Upper lobe of left lung (tissue), 4 donors: ENCODE measurements around the gene GPR143.

Experiments used
- CTCF ChIP-seq, 6 experiments: fragments of 450-650 bp in 4 of 6; fragments of 200-600 bp in 2 of 6; sonication (generic) in 2 of 6; IDR thresholded peaks; one replicate each; pipeline ENCODE4 v1.5.1; 2016 to 2019; ENCODE audit warnings: antibody characterized with exemption in 6 of 6
- POLR2A ChIP-seq, 4 donors: fragments of 450-650 bp; IDR thresholded peaks; one replicate each; pipeline ENCODE4 v1.5.1; 2016 to 2017; ENCODE audit warnings: antibody characterized with exemption in 4 of 4, mild to moderate bottlenecking in 2 of 4
- POLR2AphosphoS5 ChIP-seq, 2 donors: sonication (generic); formaldehyde crosslinking; IDR thresholded peaks; one replicate each; pipeline ENCODE4 v1.5.1; 2017; ENCODE audit warnings: antibody characterized with exemption in 2 of 2

- TF ChIP-seq CTCF (IDR thresholded peaks at IDR 0.05), result no peak
- no peak for TF ChIP-seq POLR2AphosphoS5 (IDR thresholded peaks at IDR 0.05)
- TF ChIP-seq POLR2A (IDR thresholded peaks at IDR 0.05), result no peak
Observed at GRCh38 chrX:9729171-9729885, 36.3 kb downstream of the GPR143 start.
